ENCODE results near the gene TMEM255B. TPM values are rescaled to one million over a fixed set of nuclear protein-coding genes. Genes with fewer than 3 reads are reported as not detected.

Gene TMEM255B
- total RNA-seq, 1 experiment from 2014 or later = 2.8 TPM

- Histone ChIP-seq H2BK120ac (ENCODE audit: low read depth, low read length, poor library complexity, severe bottlenecking) (no peak overlapping the region), H3K27me3 (ENCODE audit: insufficient read depth, low read length) (no peaks in the 10 kb centered on the region), H3K4me2 (ENCODE audit: insufficient read depth, insufficient read length, low read length) (no peak overlapping the region), H3K23ac (ENCODE audit: insufficient read length, low read depth, low read length) (no peak overlapping the region), H4K91ac (ENCODE audit: insufficient read length, low read depth, low read length) (no peak overlapping the region), H3K23me2 (ENCODE audit: insufficient read length, low read depth, low read length, poor library complexity, severe bottlenecking) (no peaks in the 10 kb centered on the region), H4K20me1 (ENCODE audit: control insufficient read depth, insufficient read depth, insufficient read length) (no peaks in the 10 kb centered on the region), H3K14ac (ENCODE audit: insufficient read depth, low read length) (no peak overlapping the region; the same call in 1 of the 2 replicates), H3K9ac (ENCODE audit: extremely low read depth, insufficient read length, low read length) (no peak overlapping the region), H4K5ac (ENCODE audit: insufficient read length, low read depth, low read length) (no peak overlapping the region), H2BK15ac (ENCODE audit: low read depth, low read length) (no peak overlapping the region), H3K27ac (ENCODE audit: insufficient read length, low read depth, low read length) (no peak overlapping the region), H3K9me3 (ENCODE audit: control insufficient read depth, low read depth, low read length) (no peaks in the 10 kb centered on the region), H3K79me1 (ENCODE audit: insufficient read depth, low read depth, low read length, poor library complexity, severe bottlenecking) (no peaks in the 10 kb centered on the region), H3K4ac (ENCODE audit: low read depth, low read length) (no peak overlapping the region), H3K18ac (ENCODE audit: insufficient read length, low read depth, low read length) (no peak overlapping the region), H2AFZ (ENCODE audit: low read length) (no peak overlapping the region), H3T11ph (ENCODE audit: low read length) (no peak overlapping the region), H2BK12ac (ENCODE audit: insufficient read length, low read depth, low read length) (no peak overlapping the region), H2BK20ac (ENCODE audit: low read depth, low read length, poor library complexity, severe bottlenecking) (no peak overlapping the region), H3K79me2 (ENCODE audit: insufficient read depth, low read length) (no peaks in the 10 kb centered on the region), H3K4me1 (ENCODE audit: insufficient read depth, low read length) (no peaks in the 10 kb centered on the region; the same call in 1 of the 2 replicates), H2BK5ac (ENCODE audit: insufficient read length, low read length) (no peak overlapping the region), H2AK5ac (ENCODE audit: insufficient read length, low read length) (no peak overlapping the region), H3K56ac (ENCODE audit: insufficient read length, low read depth, low read length) (no peak overlapping the region), H4K8ac (replicated peaks; ENCODE audit: insufficient read length, low read depth, low read length) (no peak overlapping the region)
- Mint-ChIP-seq H3K4me1 (peaks cover 5 to 6% of the 10 kb centered on the region in 2 experiments; a peak in 2 of 4 replicates), H3K27ac (peak overlapping the region; percentile 56 to 91 (median 58); a peak in 2 of 7 replicates), H3K27me3 (ENCODE audit: low read depth) (no peaks in the 10 kb centered on the region), H3K4me3 (no peak overlapping the region; a peak in 1 of 5 replicates), H3K36me3 (ENCODE audit: insufficient read depth in 1 of 3, low read depth in 3 of 3) (peaks cover 0 to 18% (median 6%) of the 10 kb centered on the region in 3 experiments; a peak in 4 of 7 replicates), H3K9me3 (no peaks in the 10 kb centered on the region)
- no CpG with 5 or more reads among the region's 26 CpGs for WGBS (ENCODE audit: extremely low coverage, insufficient read length, low lambda C conversion rate)
- peak; percentile 48; the same call in 2 of the 3 replicates for TF ChIP-seq CTCF (conservative IDR thresholded peaks at IDR 0.05)
- DNase-seq = no peak
These were observed 85.0 kb downstream of the TMEM255B start for GRCh38 chr13:113843864-113844556.

Measured in H9 (cell line).